Mesodermal cell (in vitro differentiated cells): ENCODE measurements around the gene SH3BGR.

Source experiments
- H3K27ac ChIP-seq: 2 replicates; pipeline ENCODE4 v1.7.0; 2013; ENCODE audit warnings: mild to moderate bottlenecking, low read depth, low read length, moderate library complexity; ENCODE audit not compliant: severe bottlenecking
- H3K36me3 ChIP-seq: 2 replicates; pipeline ENCODE4 v1.7.1; 2013; ENCODE audit warnings: mild to moderate bottlenecking, low read length, moderate library complexity; ENCODE audit not compliant: control insufficient read depth, insufficient read depth
- H3K4me1 ChIP-seq: one replicate; pipeline ENCODE4 v1.7.1; 2013; ENCODE audit warnings: mild to moderate bottlenecking, low read length; ENCODE audit not compliant: insufficient read depth, control insufficient read depth, poor library complexity, severe bottlenecking
- H3K4me3 ChIP-seq: 2 replicates; pipeline ENCODE4 v1.7.0; 2013; ENCODE audit warnings: low read length, control low read depth, mild to moderate bottlenecking; ENCODE audit not compliant: insufficient read depth, poor library complexity, severe bottlenecking; ENCODE audit errors: extremely low read depth
- H3K9me3 ChIP-seq: 2 replicates; pipeline ENCODE4 v1.7.1; 2013; ENCODE audit warnings: mild to moderate bottlenecking, low read length, moderate library complexity; ENCODE audit not compliant: control insufficient read depth
- WGBS, 2 experiments: methylation state at CpG; one replicate each; pipeline ENCODE4 v1.1.5; 2013; ENCODE audit warnings: missing lambda C conversion rate in 2 of 2; ENCODE audit not compliant: insufficient coverage in 2 of 2; 5-methylcytosine and 5-hydroxymethylcytosine counted together

Gene SH3BGR

GRCh38 chr21:39546522-39546921 lies 94.8 kb downstream of the SH3BGR start:
- H3K4me1 ChIP-seq, result no peaks in the 10 kb centered on the region
- no peak overlapping the region for H3K27ac ChIP-seq
- no peaks in the 10 kb centered on the region for H3K9me3 ChIP-seq
- no peaks in the 10 kb centered on the region for H3K36me3 ChIP-seq
- WGBS, 2 experiments, result no CpG with 5 or more reads among the region's 1 CpG
- H3K4me3 ChIP-seq, result no peak overlapping the region

GRCh38 chr21:39552856-39553255 lies 101.1 kb downstream of the SH3BGR start:
- no peak overlapping the region for H3K4me3 ChIP-seq
- H3K36me3 ChIP-seq, result no peaks in the 10 kb centered on the region
- H3K27ac ChIP-seq, result no peak overlapping the region
- no peaks in the 10 kb centered on the region for H3K4me1 ChIP-seq
- no peaks in the 10 kb centered on the region for H3K9me3 ChIP-seq
- no CpG with 5 or more reads among the region's 1 CpG for WGBS, 2 experiments

DNA sequence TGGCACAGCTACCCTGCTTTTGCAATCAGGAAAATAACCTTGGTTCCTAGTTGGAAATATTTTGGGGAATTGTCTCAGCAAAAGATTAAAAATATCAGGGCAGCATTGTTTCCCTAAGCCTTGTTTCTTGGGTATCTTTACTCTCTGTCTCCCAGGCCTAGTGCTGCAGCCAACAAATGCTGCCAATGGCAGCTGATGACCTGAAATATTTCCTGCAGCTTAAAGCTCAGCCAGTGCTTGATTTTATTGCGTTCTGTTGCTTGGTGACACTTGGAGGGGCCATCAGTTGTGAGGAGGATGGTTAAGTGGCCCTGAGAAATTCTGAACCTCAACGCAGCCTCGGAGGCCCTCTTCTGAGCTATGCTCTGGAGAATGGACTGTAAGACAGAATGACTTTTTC lies 101.6 kb downstream of the SH3BGR start:
- H3K9me3 ChIP-seq, result peaks cover under 1% of the 10 kb centered on the region
- WGBS, 2 experiments, result 56 to 100% methylated on average over 1 to 3 of the region's 3 CpGs
- no peak overlapping the region for H3K4me3 ChIP-seq
- H3K27ac ChIP-seq, result no peak overlapping the region
- H3K4me1 ChIP-seq, result no peaks in the 10 kb centered on the region
- H3K36me3 ChIP-seq, result no peaks in the 10 kb centered on the region

DNA sequence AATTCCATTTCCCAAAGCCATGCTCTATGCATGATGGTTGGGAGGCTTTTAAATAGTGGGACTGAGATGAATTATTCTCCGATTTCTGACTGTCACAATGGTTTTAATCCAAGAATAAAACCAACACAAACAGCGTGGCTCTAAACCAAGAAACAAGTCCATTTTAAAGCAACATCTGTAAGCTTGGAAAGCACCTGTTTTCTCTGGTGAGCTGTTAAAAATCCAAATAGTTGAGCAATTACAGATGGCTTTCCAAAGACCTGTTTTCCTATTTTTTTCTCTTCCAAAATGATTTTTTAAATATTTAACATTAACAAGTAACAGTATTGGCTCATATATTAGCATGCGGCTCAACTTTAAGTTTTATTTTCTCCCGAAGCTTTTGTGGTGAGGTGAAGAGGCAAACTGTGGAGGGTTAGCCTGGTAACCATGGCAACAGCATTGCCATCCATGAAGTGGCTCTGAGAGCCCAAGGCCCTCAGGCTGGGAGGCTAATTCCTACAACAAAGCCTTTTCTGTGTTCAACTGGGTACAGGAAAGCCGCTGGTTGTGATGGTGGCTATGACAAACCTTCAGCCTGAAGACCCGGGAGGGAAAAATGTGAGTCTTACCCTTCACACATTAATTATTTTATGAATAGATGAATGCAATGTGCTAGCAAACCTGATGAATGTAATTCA lies 104.3 kb downstream of the SH3BGR start:
- peaks cover 5% of the 10 kb centered on the region for H3K9me3 ChIP-seq
- H3K27ac ChIP-seq, result peak overlapping the region; percentile 39
- H3K4me1 ChIP-seq, result no peaks in the 10 kb centered on the region
- WGBS, 2 experiments, result 73 to 81% methylated on average over 2 to 4 of the region's 6 CpGs
- H3K36me3 ChIP-seq, result no peaks in the 10 kb centered on the region
- H3K4me3 ChIP-seq, result no peak overlapping the region

- H3K27ac ChIP-seq, result no peak overlapping the region
- H3K36me3 ChIP-seq, result no peaks in the 10 kb centered on the region
- peaks cover 5% of the 10 kb centered on the region for H3K9me3 ChIP-seq
- no peak overlapping the region for H3K4me3 ChIP-seq
- H3K4me1 ChIP-seq, result no peaks in the 10 kb centered on the region
- 54 to 57% methylated on average over 3 of the region's 3 CpGs for whole genome bisulfite sequencing, 2 experiments
Observed at GRCh38 chr21:39559511-39559910, 107.7 kb downstream of the SH3BGR start.

DNA sequence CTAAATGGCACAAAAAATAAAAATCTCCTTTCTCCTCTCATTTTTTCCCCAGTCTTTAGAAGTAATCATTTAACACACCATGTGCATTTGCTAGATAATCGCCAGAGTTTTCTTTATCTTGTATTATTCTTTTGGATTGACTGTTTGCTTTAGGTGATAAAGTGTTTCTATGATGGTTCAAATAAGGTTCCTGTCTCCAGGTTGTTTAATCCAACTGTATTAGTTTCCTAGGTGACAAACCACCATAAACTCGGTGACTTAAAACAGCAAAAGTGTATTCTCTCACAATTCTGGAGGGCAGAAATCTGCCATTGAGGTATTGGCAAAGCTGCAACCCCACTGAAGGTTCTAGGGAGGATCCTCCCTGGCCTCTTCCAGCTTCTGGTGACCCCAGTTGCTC lies 109.4 kb downstream of the SH3BGR start:
- no peaks in the 10 kb centered on the region for H3K4me1 ChIP-seq
- no peaks in the 10 kb centered on the region for H3K36me3 ChIP-seq
- no peak overlapping the region for H3K27ac ChIP-seq
- 90 to 100% methylated on average over 1 of the region's 2 CpGs for WGBS, 2 experiments
- H3K9me3 ChIP-seq, result peaks cover 5% of the 10 kb centered on the region
- H3K4me3 ChIP-seq, result no peak overlapping the region

- Histone ChIP-seq H3K4me1 (no peaks in the 10 kb centered on the region), H3K9me3 (peaks cover 5% of the 10 kb centered on the region), H3K27ac (no peak overlapping the region), H3K4me3 (no peak overlapping the region), H3K36me3 (no peaks in the 10 kb centered on the region)
- WGBS, 2 experiments, result 92 to 97% methylated on average over 9 to 10 of the region's 12 CpGs
Observed at GRCh38 chr21:39562791-39563770, 111.3 kb downstream of the SH3BGR start.

DNA sequence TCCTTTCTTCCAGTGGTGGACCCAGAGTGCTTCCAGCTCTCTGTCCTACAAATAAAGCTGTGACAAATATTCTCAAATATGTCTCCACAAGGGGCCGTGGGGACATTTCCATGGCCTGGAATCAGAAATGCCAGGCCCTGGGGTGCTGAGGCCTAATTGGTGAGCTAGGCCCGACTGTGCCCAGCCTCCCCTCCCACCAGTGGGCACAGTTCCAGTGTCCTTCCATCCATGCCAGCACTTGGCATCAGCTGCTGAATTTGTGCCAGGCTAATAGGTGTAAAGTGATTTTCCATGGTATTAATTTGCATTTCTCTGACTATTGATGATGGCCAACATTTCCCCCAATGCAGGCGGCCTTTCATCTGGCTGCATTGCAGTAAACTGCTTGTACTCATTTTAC lies 112.4 kb downstream of the SH3BGR start:
- WGBS, 2 experiments, result 77 to 83% methylated on average over 2 of the region's 3 CpGs
- H3K9me3 ChIP-seq, result no peaks in the 10 kb centered on the region
- H3K36me3 ChIP-seq, result no peaks in the 10 kb centered on the region
- H3K4me3 ChIP-seq, result no peak overlapping the region
- no peaks in the 10 kb centered on the region for H3K4me1 ChIP-seq
- no peak overlapping the region for H3K27ac ChIP-seq
